Hematopoietic multipotent progenitor cell (in vitro differentiated cells): Measurements from ENCODE around the gene KLHL29. TPM values are rescaled to one million over a fixed set of nuclear protein-coding genes. Genes with fewer than 3 reads are reported as not detected.

ENCODE experiments used
- DNase-seq, 3 donors: peaks; one replicate each; pipeline ENCODE4 v3.0.0-alpha.2; 2011 to 2015; ENCODE audit warnings: low read depth in 2 of 3, low spot score in 2 of 3
- total RNA-seq: library from RNA; depleted of rRNA; stranded (reverse); fragments of >200 nt; gene quantifications from one replicate; pipeline ENCODE4 v1.2.3, GENCODE V29; 2012

The KLHL29 gene
- total RNA-seq, 1 donor = under 0.01 TPM

DNA sequence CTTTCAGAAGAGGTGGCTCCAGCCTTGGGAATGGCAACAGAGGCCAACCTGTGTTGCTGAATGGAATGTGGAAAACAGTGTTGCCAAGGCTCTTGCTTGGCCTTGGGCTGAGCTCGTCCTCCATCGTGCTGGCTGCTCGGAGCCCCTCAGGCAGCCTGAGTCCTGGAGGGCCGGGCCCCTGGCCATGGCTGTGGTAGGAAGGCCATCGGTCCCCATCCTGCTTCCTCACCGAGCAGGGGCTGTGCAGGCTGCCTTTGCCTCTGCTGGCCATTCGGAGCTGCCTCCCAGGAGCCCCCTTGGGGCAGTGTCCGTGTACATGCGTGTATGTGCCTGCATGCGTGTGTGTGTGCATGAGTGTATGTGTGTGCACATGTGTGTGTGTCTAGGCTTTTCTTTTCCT, 178.2 kb downstream of the KLHL29 start:
- DNase-seq = no peak

DNA sequence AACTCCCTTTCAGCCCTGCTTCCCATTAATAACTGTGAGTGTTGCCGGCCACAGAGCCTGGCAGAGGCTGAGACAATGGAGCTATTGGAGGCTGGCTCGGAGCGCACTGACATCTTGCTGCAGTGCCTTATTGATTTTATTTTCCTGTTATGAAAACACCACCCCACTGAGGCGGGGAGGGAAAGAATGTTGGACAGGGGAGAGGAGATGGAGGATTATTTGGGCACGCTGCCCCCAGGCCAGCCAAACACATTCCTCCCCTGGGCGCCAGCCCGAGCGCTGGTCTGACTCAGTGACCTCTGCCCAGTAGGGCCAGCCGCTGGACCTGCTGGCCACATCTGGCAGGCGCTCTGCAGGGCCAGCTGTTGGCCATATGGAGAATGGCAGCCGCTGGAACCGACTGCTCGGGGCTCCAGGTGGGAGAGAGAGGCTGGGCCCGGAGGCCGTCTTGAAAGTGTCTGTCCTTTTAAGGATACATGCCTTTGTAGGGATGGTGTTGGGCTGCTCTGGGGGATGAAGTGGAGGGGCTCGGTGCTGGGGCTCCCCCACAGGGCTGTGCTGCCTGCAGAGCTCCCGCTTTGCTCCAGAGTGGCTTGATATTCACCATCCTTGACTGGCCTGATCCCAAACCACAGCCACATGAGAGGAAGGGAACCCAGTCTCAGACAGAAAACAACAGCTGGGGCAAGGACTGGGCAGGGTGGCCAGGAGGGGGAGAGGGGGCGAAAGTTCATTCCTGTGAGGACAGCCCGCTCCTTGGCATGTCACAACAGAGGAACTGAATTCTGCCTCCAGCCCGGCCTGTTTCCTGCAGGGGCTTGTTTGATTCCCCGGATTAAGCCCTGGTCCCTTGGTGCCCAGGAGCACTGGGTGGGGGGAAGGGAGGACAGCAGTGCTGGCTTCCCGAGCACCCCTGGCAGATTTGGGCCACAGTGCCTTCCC, 179.0 kb downstream of the KLHL29 start:
- DNase-seq = no peak

DNA sequence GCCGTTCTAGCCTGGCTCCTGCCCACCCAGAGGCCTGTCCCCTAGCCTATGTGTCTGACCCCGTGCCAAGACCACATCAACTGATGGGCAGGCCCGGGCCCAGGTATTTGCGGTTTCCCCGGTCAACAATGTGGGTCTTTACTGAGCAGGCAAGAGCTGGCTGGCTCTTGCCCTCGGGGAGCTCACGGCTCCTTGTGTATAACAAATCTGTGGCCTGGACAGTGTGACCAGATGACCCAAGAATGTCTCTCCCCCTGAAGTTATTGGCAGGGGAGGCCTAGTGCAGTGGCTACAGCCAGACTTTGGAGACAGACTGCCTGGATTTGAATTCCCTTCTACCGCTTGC, 179.6 kb downstream of the KLHL29 start:
- no peak for DNase-seq

DNA sequence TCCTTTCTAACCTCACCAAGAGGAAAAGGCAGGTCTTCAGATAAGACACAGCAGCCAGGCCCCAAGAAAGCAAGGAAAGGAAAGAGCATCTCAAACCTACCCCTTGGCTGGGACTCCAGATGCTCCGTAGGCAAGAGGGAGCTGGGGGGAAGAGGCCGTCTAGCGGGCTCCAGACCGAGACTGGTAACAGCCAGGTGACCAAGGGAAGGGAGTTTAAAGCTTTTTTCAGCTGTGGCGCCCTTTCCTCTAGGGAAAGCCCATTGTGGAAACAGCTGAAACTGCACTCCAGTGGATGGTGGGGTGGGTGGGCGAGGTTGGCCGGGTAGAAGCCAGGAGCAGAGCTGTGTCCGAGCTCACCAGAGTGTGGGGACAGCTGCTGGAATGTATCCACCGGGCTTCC, 180.4 kb downstream of the KLHL29 start:
- no peak for DNase-seq

DNA sequence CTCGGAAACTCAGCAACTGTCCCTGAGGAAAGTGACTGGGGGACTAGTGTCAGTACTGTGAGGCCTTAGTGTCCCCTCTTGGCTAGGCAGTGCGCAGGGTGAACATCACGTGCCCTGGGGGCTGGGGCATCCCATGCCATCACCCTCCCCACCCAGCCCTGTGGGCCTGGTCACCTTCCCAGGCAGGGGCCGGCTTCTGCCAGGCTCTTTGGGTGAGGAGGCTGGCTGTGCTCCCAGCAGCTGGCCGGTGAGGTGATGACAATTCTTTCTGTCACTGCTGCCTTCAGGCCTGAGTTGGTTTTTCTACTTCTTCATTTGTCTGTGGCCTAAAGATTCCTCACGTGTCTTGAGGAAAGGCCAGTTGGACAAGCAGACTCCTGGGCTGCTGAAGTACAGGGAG, 180.8 kb downstream of the KLHL29 start:
- no peak for DNase-seq

DNA sequence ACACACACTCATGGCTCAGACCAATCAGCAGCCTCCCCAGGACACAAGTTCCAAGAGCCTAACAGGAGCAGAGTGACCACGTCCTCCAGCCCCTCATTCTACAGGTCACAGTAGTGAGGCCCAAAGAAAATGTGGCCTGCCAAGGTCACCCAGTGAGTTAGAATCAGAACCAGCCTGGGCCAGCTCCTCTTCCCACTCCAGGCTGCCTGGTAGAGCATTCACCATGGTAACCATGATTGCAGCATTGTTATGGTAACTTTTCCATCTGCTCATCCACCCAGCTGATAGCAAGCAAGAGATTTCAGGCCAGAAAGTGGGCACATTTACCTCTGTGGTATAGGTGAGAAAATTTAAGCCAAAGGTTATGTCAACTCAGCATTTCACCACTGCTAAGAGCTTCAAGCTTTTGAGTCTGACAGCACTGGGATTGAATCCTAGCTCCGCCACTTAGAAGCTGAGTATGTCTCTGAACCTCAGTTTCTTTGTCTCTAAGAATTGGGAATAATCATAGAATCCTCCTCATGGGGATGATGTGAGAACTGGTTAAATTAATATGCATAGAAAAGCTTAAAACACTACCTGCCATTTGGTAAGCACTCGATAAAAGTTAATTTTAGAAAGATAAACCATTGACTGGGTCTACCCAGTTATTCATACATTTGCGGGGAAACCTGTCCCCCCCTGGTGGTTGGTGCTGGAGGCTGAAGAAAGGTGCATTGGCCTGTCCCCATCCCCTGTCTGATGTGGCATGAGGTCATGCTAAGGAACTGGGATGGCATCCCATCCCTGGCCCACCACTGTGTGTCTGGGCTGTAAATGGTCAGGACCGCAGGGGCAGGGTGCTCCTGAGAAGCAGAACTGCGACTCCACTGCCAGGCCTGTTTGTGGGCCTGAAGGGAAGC, 181.5 kb downstream of the KLHL29 start:
- DNase-seq = peak in 2 of 3 donors; percentile 18 to 53

DNA sequence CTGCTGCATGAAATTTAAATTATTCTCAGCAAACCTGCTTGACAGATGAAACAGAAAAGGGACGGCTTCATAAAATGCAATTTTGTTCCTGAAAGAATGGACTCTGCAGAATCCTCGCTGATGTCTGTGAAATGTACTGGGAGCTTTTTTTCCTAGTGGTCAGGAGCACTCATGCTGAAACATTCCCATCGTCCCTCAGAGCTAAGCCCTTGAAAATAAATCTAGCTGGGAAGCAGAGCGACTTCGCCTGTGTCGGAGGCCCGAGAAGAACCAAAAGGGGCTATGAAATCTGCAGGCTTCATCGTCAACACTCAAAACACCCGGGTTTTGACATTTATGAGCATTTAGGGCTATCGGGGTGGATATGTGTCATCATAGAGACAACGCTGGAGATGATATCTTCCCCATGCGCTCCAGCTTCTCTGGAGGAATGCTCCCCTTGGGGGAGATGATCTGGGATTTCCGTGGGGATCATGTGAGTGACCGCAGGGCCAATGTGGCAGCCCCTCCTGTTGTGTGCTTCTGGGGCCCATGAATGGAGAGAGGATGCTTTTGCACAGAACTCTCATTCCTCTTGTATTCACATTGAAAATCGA, 182.3 kb downstream of the KLHL29 start:
- DNase-seq = no peak

DNA sequence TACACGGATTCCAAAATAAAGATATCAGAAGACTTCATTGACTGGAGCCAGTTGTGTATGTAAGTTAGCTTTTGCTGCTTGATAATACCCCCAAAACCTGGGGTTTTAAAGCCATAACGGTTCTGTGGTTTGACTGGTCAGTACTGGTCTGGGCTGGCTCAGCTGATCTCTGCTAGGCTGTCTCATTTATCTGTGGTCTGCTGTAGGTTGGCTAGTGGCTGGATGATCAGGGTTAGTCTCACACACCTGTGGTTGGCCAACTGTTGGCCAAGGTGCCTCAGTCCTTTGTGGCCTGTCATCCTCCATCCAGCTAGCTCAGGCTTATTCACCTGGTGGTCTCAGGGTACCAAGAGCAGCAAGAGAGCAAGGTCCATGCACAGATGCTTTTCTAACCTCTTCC, 183.2 kb downstream of the KLHL29 start:
- DNase-seq = no peak

DNA sequence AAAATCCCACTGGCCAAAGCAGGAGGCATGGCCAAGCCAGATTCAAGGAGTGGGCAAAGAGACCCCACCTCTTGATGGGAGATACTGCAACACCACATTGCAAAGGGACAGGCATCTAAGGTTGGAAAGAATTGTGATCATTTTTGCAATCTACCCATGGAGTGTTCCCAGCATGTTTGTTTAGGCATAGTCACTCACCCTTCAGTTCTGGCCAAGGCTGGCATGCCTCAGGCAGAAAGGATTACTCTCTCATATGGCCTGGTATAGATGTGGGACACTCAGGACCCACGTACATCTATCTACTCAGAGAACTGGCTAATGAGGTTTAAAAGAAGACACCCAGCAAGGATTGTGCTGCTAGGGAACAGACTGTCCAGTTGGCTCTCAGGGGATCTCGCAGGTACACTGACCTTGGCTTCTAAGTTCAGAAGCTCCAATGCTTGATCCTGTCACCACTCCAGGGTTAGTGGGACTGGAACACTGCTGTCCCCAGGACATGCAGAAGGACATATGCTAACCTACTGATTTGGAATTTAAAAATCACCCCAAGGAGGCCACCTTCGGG, 183.7 kb downstream of the KLHL29 start:
- no peak for DNase-seq

DNA sequence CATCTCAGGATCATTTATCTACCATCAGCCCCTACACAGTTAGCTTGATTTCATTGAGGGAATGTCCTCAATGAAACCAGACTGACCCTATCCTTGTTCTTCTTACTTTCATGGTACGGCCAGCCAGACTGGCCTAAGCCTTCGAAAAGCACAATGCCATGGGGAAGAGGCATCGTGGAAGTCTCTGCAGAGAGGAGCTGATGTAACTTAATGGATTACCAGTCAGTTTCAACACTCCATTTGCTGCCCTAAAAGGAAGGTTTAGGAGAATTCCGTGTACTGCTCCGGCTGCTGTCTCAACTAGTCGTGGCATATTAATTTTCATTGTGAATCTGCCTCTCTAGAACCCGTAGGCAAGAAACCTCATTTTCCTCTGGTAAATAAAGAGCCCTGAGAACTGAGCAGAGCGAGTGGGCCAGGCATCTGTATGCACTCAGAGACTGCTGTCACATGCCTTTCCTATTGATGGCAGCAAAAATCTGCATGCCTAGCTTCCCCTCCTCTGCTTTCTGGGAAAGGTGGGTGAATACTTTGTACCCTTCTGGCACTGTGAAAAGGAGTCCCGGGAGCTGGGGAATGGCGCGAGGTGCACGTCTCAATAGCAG, 184.9 kb downstream of the KLHL29 start:
- no peak for DNase-seq

DNA sequence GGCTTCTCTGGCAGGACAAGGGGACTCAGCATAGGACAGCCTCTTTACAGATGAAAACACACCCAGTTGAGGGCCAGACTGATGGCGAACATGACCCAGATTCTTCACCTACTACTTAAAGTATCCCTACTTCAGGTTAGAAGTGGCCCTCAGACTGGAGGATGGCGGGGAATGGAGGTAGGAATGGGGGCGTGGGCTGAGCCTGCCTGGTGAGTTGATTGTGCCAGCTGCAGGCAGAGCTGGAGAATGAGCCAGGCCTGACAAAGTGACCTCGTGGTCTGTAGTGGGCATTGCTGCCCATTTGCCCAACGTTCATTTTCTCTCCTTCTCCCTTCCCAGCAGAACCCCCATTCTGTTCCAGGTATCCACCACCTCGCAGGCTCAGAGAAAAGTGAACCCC, 186.1 kb downstream of the KLHL29 start:
- DNase-seq = no peak

DNA sequence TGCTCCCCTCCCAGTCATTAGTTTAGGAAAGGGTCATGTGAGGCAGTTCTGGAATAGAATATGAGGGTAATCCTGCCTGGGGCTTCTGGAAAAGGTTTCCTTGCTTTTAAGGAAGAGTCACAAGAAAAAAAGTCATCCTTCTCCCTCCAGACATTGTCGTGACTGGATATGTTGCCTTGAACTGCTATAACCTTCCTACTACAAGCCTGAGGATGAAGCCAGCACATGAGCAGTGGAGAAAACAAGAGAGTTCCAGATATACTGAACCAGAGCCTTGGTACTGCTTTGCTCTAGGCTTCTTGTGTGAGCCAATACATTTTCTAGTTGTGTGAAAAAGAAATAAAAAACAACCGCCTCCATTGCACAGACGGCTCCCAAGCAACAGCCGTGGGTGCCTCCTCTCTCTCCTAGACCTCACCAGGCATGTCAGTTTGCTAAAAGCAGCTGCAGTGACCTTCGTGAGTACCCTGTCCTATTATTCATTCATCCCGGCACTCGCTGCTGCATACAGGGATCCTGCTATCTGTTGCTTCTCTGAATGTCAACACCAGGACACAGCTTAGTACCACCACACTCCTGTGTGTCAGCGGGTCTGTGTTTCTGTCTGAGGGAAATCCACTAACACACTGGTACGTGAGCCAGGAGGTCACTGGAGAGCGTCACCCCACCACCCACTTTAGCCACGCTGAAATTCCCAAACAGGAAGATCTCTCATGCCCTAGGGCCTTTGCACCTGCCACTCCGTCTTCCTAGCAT, 186.7 kb downstream of the KLHL29 start:
- DNase-seq = no peak

DNA sequence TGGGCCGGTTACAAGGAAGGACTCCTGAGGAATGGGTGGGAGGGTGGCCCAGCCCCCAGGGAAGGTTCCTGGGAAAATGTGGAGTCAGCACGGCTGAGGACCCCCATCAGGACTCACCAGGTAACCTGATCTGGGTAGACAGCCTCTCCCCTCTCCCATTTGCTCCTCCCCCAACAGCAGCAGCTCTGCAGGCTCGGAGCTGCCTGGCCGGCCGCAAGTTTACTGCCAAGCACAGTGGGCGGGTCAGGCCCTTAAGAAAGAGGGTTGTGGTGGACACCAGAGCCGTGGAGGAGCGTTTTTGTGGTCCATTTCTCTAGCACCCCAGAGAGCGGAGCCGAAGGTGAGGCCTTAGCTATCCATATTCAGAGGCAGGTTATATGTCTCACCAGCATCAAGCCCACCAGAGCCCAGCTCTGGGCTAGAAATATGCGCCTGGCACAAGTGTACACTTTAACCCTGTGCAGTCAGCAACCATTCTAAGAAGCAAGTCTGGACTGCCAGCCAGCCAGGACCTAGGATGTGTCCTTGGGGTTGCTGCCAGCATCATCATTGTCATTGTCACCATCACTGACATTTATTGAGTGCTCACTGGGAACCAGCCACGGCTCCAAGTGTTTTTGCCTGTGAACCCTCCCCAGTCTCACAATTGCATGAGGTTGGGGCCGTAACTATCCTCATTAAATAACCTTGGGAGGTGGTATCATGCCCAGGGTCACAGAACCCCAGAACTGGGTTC, 190.1 kb downstream of the KLHL29 start:
- DNase-seq = no peak

DNA sequence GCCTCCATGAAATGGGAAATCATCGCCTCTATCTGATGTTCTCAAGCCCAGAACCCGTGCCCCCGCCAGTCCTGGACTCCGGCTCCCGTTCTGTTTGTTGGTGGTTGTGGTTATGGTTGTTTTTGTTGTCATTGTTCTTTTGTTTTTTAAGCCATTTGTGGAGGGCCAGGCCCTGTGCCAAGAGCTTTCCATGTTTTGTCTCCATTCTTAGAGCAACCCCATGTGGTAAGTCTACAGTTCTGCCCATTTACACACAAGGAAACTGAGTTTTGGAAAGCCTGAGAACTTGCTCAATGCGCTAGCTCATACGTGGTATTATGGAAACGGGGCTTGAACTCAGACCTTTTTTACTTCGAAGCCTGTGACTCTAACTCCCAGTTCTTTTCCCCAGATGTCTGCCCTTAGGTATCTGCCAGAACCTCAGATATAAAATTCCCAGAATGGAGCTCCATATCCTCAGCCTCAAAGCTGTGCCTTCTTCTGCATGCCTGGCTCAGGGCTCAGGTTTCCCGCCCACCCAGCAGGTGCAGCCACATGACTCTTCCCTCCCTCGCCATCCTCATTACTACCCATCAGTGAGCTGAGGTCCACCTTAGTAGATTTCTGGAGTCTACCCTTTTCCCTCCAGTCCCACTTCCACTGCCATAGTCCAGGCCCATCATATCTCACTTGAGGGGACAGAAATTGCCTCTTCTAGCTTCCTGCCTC, 194.1 kb downstream of the KLHL29 start:
- DNase-seq = no peak

DNA sequence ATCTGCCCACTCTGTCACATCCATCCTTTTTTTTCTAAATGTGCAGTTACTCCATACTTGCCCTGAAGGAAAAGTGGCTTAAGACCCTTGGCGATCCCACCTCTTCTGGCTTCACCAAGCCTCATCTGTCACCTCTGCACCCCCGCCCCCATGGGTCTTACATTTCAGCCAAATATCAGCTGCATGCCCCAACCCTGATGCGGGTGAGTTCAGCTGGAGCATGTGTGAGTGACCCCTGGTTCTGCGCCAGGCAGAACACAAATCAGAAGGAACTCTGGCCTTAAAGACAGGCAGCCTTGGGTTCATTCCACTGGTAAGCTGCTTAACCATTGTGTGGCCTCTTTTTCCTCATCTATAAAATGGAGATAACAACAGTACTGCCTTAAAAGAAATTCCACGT, 194.7 kb downstream of the KLHL29 start:
- no peak for DNase-seq

DNA sequence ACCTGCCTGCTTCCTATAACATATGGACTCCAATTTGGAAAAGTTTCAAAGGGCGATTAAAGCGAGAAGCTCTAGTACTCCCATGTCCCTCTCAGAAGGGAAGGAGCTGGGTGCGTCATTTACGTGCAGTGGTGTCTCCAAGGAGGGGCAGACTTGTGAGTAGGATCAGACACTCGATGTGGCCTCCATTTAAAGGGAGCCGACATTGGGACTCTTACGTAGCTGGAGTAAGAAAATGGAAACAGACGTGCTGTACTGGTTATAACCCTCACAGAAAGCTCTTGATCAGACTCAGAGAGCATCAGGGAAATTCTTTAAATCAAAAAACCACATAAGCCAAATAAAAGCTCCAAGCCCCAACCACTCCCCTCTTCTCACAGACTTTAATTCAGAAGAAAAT, 198.5 kb downstream of the KLHL29 start:
- no peak for DNase-seq

DNA sequence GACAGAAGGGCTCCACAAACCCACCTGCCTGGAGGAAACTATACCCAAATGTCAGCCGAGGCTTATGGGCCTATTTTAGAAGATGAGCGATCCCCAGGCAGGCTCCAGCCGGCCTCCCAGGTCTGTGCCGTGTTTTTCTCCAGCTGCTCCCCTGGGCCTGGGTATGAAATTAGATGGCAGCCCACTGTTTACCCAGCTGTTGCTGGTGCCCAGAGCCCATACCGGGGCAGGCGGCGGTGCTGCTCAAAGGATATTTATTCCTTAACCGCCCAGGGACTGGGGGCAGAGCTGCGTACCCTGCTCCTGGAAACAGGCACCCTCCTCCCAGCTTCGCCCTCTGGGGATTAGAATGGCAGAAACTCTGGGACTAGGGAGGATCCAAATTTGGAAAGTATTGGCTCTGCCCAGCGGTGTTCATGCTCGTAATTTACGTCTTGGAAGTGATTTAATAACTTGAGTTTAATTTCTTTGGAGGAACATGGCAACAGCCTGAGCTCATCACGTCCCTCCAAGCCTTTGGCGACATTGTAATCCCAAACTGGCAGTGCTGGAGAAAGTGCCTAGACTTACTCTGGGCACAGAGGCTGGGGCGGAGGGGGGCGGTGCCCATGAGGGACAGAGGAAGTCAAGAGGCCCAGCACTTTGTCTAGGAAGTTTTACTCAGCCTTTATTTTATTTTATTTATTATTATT, 199.2 kb downstream of the KLHL29 start:
- DNase-seq = no peak
